NCI-H2171 (cell line): Measurements from ENCODE around the gene HIVEP2.

Experiments used
- DNase-seq: peaks from one replicate; lab custom pipeline; 2025; lab: John Stamatoyannopoulos, UW

HIVEP2 gene

GRCh38 chr6:142816031-142816430, 128.9 kb downstream of the HIVEP2 start:
- DNase-seq: no peak

DNA sequence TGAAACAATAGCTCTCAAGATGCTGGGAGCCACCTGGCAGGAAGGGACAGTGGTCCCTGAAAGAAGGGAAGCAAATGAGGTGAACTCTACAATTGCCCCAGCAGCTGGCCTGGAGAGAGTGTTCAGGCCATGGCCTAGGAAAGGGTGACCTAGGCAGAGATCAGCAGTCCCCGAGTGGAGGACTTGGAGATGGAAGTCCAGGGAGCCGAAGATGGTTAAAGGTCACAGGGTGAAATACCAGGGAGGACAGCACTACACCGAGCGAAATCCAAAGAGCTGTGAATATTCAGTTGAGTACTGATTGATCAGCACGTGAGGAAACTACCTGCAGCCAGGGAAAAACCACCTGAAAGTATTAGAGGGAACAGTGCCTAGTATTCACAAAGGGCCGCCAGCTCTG, 133.1 kb downstream of the HIVEP2 start:
- no peak for DNase-seq

- no peak for DNase-seq
These were observed 133.9 kb downstream of the HIVEP2 start for GRCh38 chr6:142810952-142811514.

GRCh38 chr6:142809947-142810346, 135.0 kb downstream of the HIVEP2 start:
- DNase-seq: no peak

GRCh38 chr6:142808405-142809061, 136.4 kb downstream of the HIVEP2 start:
- DNase-seq: no peak

- DNase-seq: no peak
These were observed 139.9 kb downstream of the HIVEP2 start for GRCh38 chr6:142805042-142805441.

DNA sequence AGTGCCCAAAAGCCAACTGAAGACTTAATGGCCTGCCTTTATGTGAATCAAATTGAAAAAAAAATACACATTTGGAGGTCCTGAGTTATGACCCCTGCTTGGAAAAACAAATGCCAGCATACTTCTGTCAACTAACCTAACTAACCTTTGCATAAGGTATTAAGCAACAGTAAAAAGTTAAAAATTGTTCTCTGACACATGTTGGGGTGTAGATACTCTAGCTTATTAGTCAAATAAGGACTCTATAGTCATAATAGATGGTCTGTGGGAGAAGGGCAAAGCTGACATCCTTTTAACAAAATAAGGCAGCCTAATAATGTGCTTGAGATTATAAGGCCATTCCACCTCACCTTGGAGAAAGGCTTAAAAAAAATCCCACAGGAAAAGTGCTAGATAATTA, 140.5 kb downstream of the HIVEP2 start:
- no peak for DNase-seq

DNA sequence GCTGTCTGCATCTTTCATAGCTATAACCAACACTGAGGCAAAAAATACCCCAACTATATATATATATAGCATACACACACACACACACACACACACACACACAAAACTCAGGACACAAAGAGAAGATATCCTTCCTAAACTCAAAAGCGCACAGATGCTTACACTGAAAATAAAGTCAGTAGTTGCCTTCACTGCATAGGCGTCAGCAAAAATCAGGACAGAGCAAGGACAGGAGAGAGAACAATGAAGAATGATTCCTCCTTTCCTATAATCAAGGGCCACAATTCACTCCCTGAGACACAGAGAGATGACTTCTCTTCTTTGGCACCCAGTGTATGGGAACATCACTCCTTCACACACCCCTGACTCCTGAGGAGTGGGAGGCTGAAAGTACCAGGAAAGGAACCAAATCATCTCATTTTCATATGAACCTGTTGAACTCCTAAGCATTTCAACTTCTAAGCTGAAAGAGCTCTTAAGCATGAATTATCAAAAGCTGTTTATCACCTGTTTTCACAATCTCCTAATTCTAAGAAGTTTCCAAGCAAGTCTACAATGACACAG, 141.4 kb downstream of the HIVEP2 start:
- DNase-seq: no peak

GRCh38 chr6:142803032-142803431, 141.9 kb downstream of the HIVEP2 start:
- no peak for DNase-seq

DNA sequence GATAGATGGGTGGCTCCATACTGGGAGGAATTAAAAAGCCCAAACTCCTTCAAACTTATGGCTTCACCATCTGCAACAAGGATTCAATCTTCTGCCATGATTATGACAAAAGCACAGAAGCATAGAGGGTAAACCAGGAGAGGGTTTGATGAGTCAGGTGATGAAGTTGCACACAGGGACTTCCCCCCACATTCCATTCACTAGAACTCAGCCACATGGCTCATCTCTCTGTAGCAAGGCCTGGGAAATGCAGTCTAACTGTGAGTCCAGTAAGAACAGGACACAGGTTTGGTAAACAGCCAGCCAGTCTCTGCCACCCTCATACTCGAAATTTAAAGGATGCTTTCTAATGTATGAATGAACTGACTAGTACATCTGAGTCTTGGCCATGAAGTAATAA, 142.9 kb downstream of the HIVEP2 start:
- DNase-seq: no peak

DNA sequence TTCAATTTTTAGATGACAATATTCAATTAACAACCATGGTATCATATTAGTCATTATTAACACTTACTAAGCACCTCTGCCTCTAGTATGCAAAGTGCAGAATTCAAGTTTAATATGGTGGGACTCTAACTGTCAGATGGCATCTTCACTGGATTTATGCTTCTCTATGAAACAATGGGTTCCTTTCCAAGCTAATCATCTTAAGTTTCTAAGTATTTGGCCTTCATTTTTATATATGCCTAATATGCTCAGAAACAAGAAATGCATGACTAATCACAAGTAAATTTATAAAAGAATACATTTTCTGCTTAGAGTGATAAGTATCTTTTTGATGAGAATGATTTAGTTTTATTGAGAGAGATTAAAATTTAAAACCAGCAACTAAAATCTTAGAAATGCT, 144.7 kb downstream of the HIVEP2 start:
- no peak for DNase-seq

- no peak for DNase-seq
These were observed 145.3 kb downstream of the HIVEP2 start for GRCh38 chr6:142799639-142800038.

GRCh38 chr6:142797159-142797558, 147.8 kb downstream of the HIVEP2 start:
- no peak for DNase-seq

DNA sequence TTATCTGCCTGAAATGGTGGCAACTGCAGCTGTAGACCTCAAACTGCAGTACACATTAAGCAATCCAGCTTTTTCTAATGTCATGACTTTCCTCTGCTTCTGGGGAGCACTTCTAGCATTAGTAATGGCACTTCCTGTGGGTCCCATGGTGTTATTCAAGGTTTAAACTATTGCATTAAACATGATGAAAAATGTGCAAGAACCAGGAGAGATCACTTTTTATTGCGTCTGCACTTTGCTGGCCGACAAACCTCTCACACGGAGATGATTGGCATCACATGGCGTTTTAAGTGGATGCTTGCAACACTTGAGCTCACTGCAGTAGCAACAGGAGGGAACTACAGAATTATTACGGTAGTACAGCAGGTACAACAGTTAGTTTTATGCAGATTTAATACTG, 148.4 kb downstream of the HIVEP2 start:
- no peak for DNase-seq

- no peak for DNase-seq
These were observed 149.0 kb downstream of the HIVEP2 start for GRCh38 chr6:142796024-142796423.

DNA sequence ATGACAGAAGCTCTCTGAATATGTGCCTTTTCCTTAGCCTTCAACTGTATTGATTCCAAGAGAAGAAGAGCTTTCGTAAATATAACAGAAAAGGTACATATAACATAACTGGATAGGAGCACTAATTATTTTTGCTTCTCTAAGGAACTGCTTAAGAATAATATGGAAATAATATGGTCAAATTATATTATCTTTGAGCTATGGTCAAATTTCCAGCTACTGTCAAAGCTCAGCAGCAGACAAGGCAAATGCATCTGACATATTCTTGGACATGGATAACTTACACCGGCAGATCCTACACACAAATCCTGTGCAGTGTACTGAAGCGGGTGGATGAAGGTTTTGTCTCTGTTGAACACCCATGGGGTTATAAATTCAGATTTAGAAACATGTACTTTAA, 150.6 kb downstream of the HIVEP2 start:
- DNase-seq: no peak

DNA sequence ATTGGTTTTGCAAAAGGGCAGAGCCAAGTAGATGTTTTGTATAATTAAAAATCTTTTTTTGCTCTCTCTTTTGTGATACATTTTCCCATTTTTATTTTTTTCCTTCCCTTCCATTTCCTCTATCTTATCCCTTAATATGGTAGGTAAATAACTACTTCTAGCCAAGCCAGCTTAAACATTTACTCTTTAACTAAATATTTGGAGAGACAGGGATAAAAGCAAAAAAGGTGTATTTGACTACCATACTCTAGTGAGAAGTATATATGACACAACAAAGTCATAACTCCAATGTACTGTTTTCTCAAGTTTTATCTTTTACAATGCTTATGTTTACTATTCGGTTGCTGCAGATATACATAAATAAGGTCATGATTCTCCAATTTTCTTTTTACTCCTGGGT, 154.7 kb downstream of the HIVEP2 start:
- no peak for DNase-seq

DNA sequence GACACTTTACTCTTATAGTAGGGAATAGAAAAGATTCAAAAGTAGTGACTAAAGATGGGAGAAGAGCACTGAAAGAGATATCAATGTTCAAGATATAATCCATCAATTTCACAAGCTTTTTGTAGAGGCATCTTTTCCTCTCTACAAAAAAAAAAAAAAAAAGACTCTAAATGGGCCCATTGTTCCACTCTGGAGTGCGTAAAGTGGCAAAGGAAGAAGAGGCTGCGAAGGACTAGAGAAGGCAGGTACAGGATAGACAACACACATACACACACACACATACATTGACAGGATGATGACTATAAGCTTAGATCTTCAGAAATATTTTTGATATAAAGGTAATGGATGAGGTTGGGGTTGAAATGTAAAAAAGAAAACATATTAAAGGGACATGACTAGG, 157.6 kb downstream of the HIVEP2 start:
- no peak for DNase-seq

GRCh38 chr6:142786476-142786875, 158.5 kb downstream of the HIVEP2 start:
- DNase-seq: no peak

DNA sequence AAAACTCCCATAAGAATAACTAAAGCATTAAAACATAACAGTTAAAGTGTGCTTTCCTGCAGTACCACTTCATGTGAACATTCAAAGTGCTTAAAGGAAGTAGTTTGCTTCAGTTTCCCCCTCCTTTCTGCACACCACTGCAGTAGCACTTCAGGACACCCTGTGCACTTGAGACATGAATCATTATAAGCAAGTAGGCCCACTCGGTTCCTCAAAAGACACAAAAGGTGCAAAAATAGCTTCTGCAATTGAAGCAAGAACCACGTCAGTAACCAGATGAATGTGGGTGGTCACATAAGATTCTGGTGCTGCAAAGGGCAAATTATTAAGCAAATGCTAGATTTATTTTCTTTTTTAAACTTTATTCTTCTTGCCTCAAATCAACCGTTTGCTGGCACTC, 160.6 kb downstream of the HIVEP2 start:
- no peak for DNase-seq

GRCh38 chr6:142783499-142783898, 161.5 kb downstream of the HIVEP2 start:
- no peak for DNase-seq

GRCh38 chr6:142781129-142781528, 163.8 kb downstream of the HIVEP2 start:
- DNase-seq: no peak

DNA sequence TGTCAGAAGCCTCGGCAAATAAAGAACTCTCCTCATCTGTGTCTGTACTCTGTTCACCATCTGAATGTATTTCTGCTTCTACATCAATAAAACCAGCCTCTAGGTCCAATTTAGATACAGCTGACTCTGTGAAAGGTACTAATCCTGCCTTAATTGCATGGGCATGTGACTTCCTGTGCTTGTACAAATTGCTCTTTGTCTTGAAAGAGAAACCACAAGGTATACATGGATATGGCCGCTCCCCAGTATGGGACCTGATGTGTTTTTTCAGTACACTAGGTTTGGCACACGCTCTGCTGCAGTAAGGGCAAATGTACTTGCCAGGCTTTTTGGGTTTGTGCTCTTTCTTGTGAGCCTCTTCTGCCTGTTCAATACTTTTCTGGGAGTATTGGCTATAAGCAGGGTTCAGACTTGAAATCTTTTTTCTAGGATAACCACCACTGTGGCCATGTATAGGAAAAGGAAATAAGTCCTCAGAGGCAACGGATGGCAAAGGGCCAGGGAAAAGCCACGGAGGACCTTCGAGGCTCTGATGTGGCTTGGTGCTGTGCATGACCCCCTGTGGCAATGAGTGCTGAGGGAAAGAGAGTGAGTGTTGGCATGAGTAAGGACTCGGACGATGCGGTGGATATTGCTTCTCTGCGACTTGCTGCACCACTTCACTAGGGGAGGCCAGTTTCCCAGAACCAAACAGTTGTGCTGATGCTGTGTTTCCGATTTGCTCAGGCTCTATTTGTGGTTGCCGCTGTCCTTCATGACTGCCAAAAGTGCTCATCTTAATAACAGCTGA, 170.9 kb downstream of the HIVEP2 start:
- no peak for DNase-seq
